GM12878 (cell line): ENCODE data around the gene ICAM4. TPM values are rescaled to one million over a fixed set of nuclear protein-coding genes. Genes with fewer than 3 reads are reported as not detected.

Experiments used
- ATAC-seq: fragments of 200-7000 bp; cut with Tn5 transposase; 3 replicates; pipeline ENCODE4 v1.9.1; 2020; ENCODE audit warnings: mild to moderate bottlenecking, moderate library complexity
- BruUV-seq: library from RNA; stranded (reverse); fragments of 400-500 nt; replicated peaks from 2 replicates; lab custom pipeline; 2021; lab: Mats Ljungman, UMichigan
- CTCF ChIA-PET: fragments of 300-600 bp; sonication (Branson Sonifier 250); formaldehyde crosslinking; extraction: SDS; loops from one replicate; lab custom pipeline; 2021; ENCODE audit warnings: inconsistent platforms; lab: Yijun Ruan, JAX
- POLR2A ChIA-PET: fragments of 350-600 bp; formaldehyde crosslinking; extraction: SDS; loops from one replicate; lab custom pipeline; 2021; ENCODE audit warnings: inconsistent platforms; lab: Charles Lee
- RAD21 ChIA-PET: fragments of 300-600 bp; sonication (Branson Sonifier 250); formaldehyde crosslinking; loops from one replicate; lab custom pipeline; 2023; ENCODE audit warnings: antibody characterized with exemption; ENCODE audit not compliant: unreplicated experiment; lab: Charles Lee
- SMC1A ChIA-PET: fragments of 300-600 bp; sonication (Branson Sonifier 250); formaldehyde crosslinking; loops from one replicate; lab custom pipeline; 2023; ENCODE audit not compliant: unreplicated experiment, uncharacterized antibody; lab: Charles Lee
- DNase-seq: peaks from one replicate; pipeline ENCODE4 v3.0.0-alpha.2; 2011; ENCODE audit warnings: low read depth, low spot score
- FAIRE-seq: peaks from 3 replicates; lab custom pipeline; 2011; peaks lifted over from hg19 to GRCh38; lab: Jason Lieb, UNC
- H2AFZ ChIP-seq: 2 replicates; pipeline ENCODE4 v1.6.0; 2011; ENCODE audit warnings: low read depth, low read length, control low read depth; ENCODE audit not compliant: control insufficient read depth
- H3K27ac ChIP-seq: 2 replicates; pipeline ENCODE4 v1.5.1; 2011; ENCODE audit warnings: control low read depth; ENCODE audit not compliant: control insufficient read depth, insufficient read depth
- H3K27me3 ChIP-seq, 2 experiments: replicated peaks in 1 of 2; 2 replicates each; pipeline versions ENCODE4 v1.6.0 to v1.6.1; 2011; ENCODE audit warnings: low read length in 1 of 2; ENCODE audit not compliant: control insufficient read depth in 2 of 2, insufficient read depth in 2 of 2
- H3K36me3 ChIP-seq, 2 experiments: 2 replicates each; pipeline ENCODE4 v1.5.1; 2011; ENCODE audit warnings: low read length in 1 of 2; ENCODE audit not compliant: control insufficient read depth in 2 of 2, insufficient read depth in 2 of 2
- H3K4me1 ChIP-seq: 2 replicates; pipeline ENCODE4 v1.6.1; 2011; ENCODE audit warnings: mild to moderate bottlenecking, low read length, moderate library complexity, mixed read lengths; ENCODE audit not compliant: control insufficient read depth, insufficient read depth
- H3K4me2 ChIP-seq: 2 replicates; pipeline ENCODE4 v1.6.0; 2011; ENCODE audit warnings: control low read depth; ENCODE audit not compliant: control insufficient read depth, insufficient read depth
- H3K4me3 ChIP-seq: fragments of 200-600 bp; sonication (generic); 2 replicates; pipeline ENCODE4 v1.5.1; 2016
- H3K79me2 ChIP-seq: 2 replicates; pipeline ENCODE4 v1.6.0; 2011; ENCODE audit warnings: low read length; ENCODE audit not compliant: control insufficient read depth, insufficient read depth
- H3K9ac ChIP-seq: 2 replicates; pipeline ENCODE4 v1.8.0; 2011; ENCODE audit warnings: low read length, control low read depth, mixed read lengths; ENCODE audit not compliant: control insufficient read depth, insufficient read depth
- H3K9me3 ChIP-seq: replicated peaks from 3 replicates; pipeline ENCODE4 v1.5.1; 2011; ENCODE audit warnings: mild to moderate bottlenecking, low read length; ENCODE audit not compliant: control insufficient read depth, insufficient read depth
- H4K20me1 ChIP-seq: 2 replicates; pipeline ENCODE4 v1.6.0; 2011; ENCODE audit not compliant: control insufficient read depth, insufficient read depth
- CBX3 ChIP-seq: fragments of 200-600 bp; sonication (generic); IDR thresholded peaks from 2 replicates; pipeline ENCODE4 v1.6.1; 2016; ENCODE audit warnings: low read depth, borderline replicate concordance
- CBX5 ChIP-seq: sonication (generic); IDR thresholded peaks from 2 replicates; pipeline ENCODE4 v1.6.1; 2016; ENCODE audit warnings: low read depth, moderate library complexity, mild to moderate bottlenecking, inconsistent platforms
- CHD1 ChIP-seq: IDR thresholded peaks from 2 replicates; pipeline ENCODE4 v1.6.1; 2012; ENCODE audit warnings: low read depth, low read length, improper control_type of control experiment
- EZH2 ChIP-seq: IDR thresholded peaks from 2 replicates; pipeline ENCODE4 v1.6.1; 2012; ENCODE audit warnings: low read depth, mild to moderate bottlenecking, control low read depth, inconsistent platforms, low read length, borderline replicate concordance; ENCODE audit not compliant: control insufficient read depth
- HDAC6 ChIP-seq: fragments of 200-600 bp; sonication (generic); IDR thresholded peaks from one replicate; pipeline ENCODE4 v1.8.0; 2017; ENCODE audit warnings: antibody characterized with exemption; ENCODE audit not compliant: unreplicated experiment
- MTA3 ChIP-seq: IDR thresholded peaks from 2 replicates; pipeline ENCODE4 v1.6.1; 2012; ENCODE audit warnings: low read length, inconsistent platforms, borderline replicate concordance
- NFXL1 ChIP-seq: fragments of 450-650 bp; IDR thresholded peaks from 2 replicates; pipeline ENCODE4 v1.6.1; 2017; ENCODE audit warnings: antibody characterized with exemption, mild to moderate bottlenecking, borderline replicate concordance
- NR2C2 ChIP-seq: IDR thresholded peaks from 2 replicates; pipeline ENCODE4 v1.6.1; 2011; ENCODE audit warnings: borderline replicate concordance, low read depth; ENCODE audit not compliant: control insufficient read depth, insufficient read length
- NR2F1 ChIP-seq: fragments of 450-650 bp; conservative IDR thresholded peaks from 2 replicates; pipeline ENCODE4 v1.6.1; 2017; ENCODE audit warnings: mild to moderate bottlenecking
- NRF1 ChIP-seq: conservative IDR thresholded peaks from 2 replicates; pipeline ENCODE4 v1.6.1; 2011; ENCODE audit warnings: mild to moderate bottlenecking, low read depth, low read length, improper control_type of control experiment
- POLR2AphosphoS2 ChIP-seq: IDR thresholded peaks from 2 replicates; pipeline ENCODE4 v1.6.1; 2011; ENCODE audit warnings: low read depth, mild to moderate bottlenecking, low read length, improper control_type of control experiment, moderate library complexity
- POU2F2 ChIP-seq: IDR thresholded peaks from 3 replicates; pipeline ENCODE4 v1.6.1; 2011; ENCODE audit warnings: low read depth, mild to moderate bottlenecking, low read length, borderline replicate concordance
- RAD21 ChIP-seq: IDR thresholded peaks from 2 replicates; pipeline ENCODE4 v1.6.1; 2011; ENCODE audit warnings: mild to moderate bottlenecking, low read depth, low read length, moderate library complexity; ENCODE audit not compliant: insufficient read depth
- RUNX3 ChIP-seq: IDR thresholded peaks from 2 replicates; pipeline ENCODE4 v1.6.1; 2012; ENCODE audit warnings: low read length, inconsistent platforms
- SPI1 ChIP-seq: IDR thresholded peaks from 2 replicates; pipeline ENCODE4 v1.6.1; 2011; ENCODE audit warnings: low read depth, mild to moderate bottlenecking, low read length, moderate library complexity, borderline replicate concordance; ENCODE audit not compliant: insufficient read depth
- SUPT20H ChIP-seq: IDR thresholded peaks from 2 replicates; pipeline ENCODE4 v1.6.1; 2011; ENCODE audit warnings: low read depth, mild to moderate bottlenecking, low read length, moderate library complexity, borderline replicate concordance; ENCODE audit not compliant: control insufficient read depth
- TARDBP ChIP-seq: IDR thresholded peaks from 2 replicates; pipeline ENCODE4 v1.6.1; 2016; ENCODE audit warnings: borderline replicate concordance
- ZNF24 ChIP-seq: fragments of 450-650 bp; IDR thresholded peaks from 2 replicates; pipeline ENCODE4 v1.6.1; 2017; ENCODE audit warnings: antibody characterized with exemption, mild to moderate bottlenecking
- WGBS: methylation state at CpG from one replicate; pipeline ENCODE4 v1.1.6; 2016; ENCODE audit warnings: low lambda C conversion rate; ENCODE audit not compliant: insufficient replicate concordance, insufficient coverage; ENCODE audit errors: missing lambda C conversion rate; 5-methylcytosine and 5-hydroxymethylcytosine counted together
- in situ Hi-C: fragments of 300-500 bp; cut with MboI; formaldehyde crosslinking; loops from 9 replicates; pipeline ENCODE4 v1.14.3; 2018; ENCODE audit warnings: mixed read lengths
- intact Hi-C: fragments of 100-400 bp; cut with micrococcal nuclease; formaldehyde crosslinking; loops from one replicate; pipeline ENCODE4 v1.14.2; 2022; ENCODE audit not compliant: unreplicated experiment
- polyA plus RNA-seq, 11 experiments: library from polyadenylated mRNA; depleted of rRNA in 4 of 11; unstranded in 6 of 11; stranded (reverse) in 5 of 11; fragments of >200 nt; fragmentation: Nextera tagmentation in 4 of 11; fragmentation: Illumina TruSeq in 1 of 11; extraction: Ambion mirVana in 4 of 11; extraction: Trizol in 1 of 11; gene quantifications; 1 replicate in 1 of 11; 2 replicates in 10 of 11; pipeline versions ENCODE4 v1.2.1 to v1.2.3, GENCODE V29; 2011 to 2016; ENCODE audit warnings: inconsistent platforms in 2 of 11, missing spikeins in 2 of 11, low read depth in 1 of 11
- total RNA-seq, 4 experiments: library from RNA; depleted of rRNA in 3 of 4; stranded (reverse); fragments of >200 nt in 3 of 4; fragmentation: Illumina TruSeq in 1 of 4; extraction: Trizol in 1 of 4; gene quantifications; 2 replicates each; pipeline versions ENCODE4 v1.2.1 to v1.2.3, GENCODE V29; 2013 to 2021
- TF ChIP-seq, protein P1 (sequence below): fragments of 450-650 bp; IDR thresholded peaks from 2 replicates; pipeline ENCODE4 v1.6.1; 2016; ENCODE audit warnings: mild to moderate bottlenecking
- TF ChIP-seq, protein P2 (sequence below): IDR thresholded peaks from 2 replicates; pipeline ENCODE4 v1.6.1; 2012; ENCODE audit warnings: low read depth, low read length, improper control_type of control experiment

ICAM4 gene
- total and polyA plus RNA-seq, 10 of the 15 experiments (the other 5 are each of a cell fraction or from before 2014, with no cell fraction given) = 0.31 to 5.1 (median 1.7) TPM

- no peaks in the 10 kb centered on the region; the same call in 1 of the 2 replicates for H3K4me1 ChIP-seq
- ChIA-PET POLR2A (interaction anchor here (0.6 to 4.7 kb wide), 6 partner anchors 14 to 624 kb away, joined by 3 to 32 read pairs (median 4); partner anchors contain the start of gene ICAM5), CTCF (interaction anchor here (0.6 to 11.2 kb wide), 4 partner anchors 15 to 339 kb away, joined by 3 to 370 read pairs (median 4); partner anchors contain the start of genes ICAM5 and TYK2), SMC1A (interaction anchor here (1.0 to 8.5 kb wide), 7 partner anchors 12 to 116 kb away, joined by 3 to 158 read pairs (median 5); partner anchors contain the start of genes ICAM4, ICAM5 and TYK2), RAD21 (interaction anchor here (0.6 to 6.0 kb wide), 4 partner anchors 13 to 131 kb away, joined by 4 to 119 read pairs (median 9); partner anchors contain the start of genes ICAM4 and ICAM5)
- peaks cover 13 to 14% of the 10 kb centered on the region in 2 experiments; a peak in 3 of 4 replicates for H3K36me3 ChIP-seq
- 80% methylated on average over 10 of the region's 10 CpGs for WGBS
- TF ChIP-seq EZH2 (no peak), SUPT20H (no peak), CBX3 (no peak), POU2F2 (no peak), ZNF24 (no peak), CBX5 (no peak), CHD1 (no peak), TARDBP (no peak), HDAC6 (no peak), RAD21 (no peak), RUNX3 (no peak), NFXL1 (no peak), POLR2AphosphoS2 (no peak), NRF1 (no peak), MTA3 (no peak), SPI1 (no peak), NR2C2 (no peak), NR2F1 (no peak)
- TF ChIP-seq, protein P1, sequence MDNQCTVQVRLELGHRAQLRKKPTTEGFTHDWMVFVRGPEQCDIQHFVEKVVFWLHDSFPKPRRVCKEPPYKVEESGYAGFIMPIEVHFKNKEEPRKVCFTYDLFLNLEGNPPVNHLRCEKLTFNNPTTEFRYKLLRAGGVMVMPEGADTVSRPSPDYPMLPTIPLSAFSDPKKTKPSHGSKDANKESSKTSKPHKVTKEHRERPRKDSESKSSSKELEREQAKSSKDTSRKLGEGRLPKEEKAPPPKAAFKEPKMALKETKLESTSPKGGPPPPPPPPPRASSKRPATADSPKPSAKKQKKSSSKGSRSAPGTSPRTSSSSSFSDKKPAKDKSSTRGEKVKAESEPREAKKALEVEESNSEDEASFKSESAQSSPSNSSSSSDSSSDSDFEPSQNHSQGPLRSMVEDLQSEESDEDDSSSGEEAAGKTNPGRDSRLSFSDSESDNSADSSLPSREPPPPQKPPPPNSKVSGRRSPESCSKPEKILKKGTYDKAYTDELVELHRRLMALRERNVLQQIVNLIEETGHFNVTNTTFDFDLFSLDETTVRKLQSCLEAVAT = no peak
- TF ChIP-seq, protein P2, sequence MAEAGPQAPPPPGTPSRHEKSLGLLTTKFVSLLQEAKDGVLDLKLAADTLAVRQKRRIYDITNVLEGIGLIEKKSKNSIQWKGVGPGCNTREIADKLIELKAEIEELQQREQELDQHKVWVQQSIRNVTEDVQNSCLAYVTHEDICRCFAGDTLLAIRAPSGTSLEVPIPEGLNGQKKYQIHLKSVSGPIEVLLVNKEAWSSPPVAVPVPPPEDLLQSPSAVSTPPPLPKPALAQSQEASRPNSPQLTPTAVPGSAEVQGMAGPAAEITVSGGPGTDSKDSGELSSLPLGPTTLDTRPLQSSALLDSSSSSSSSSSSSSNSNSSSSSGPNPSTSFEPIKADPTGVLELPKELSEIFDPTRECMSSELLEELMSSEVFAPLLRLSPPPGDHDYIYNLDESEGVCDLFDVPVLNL = no peak
- H3K79me2 ChIP-seq = peaks cover 74% of the 10 kb centered on the region
- peak overlapping the region; percentile 49 for H3K4me2 ChIP-seq
- no peaks in the 10 kb centered on the region for H3K9me3 ChIP-seq
- H2AFZ ChIP-seq = no peak overlapping the region
- peak overlapping the region; percentile 18; the same call in 1 of the 2 replicates for H3K9ac ChIP-seq
- FAIRE-seq (no peak), ATAC-seq (no peak), DNase-seq (no peak)
- BruUV-seq = no TSS peak
- H4K20me1 ChIP-seq = no peaks in the 10 kb centered on the region
- intact Hi-C loops = loop anchor here (5.0 kb wide), 1 partner anchor 58 kb away; the partner anchor contains the start of gene RAVER1
- H3K4me3 ChIP-seq = peak overlapping the region; percentile 57
- no peaks in the 10 kb centered on the region for H3K27me3 ChIP-seq
- in situ Hi-C loops = no loop called here
- H3K27ac ChIP-seq = 0 out of 2 replicates have a peak overlapping the region, but pooled peaks have one; percentile 4
Observed at GRCh38 chr19:10274589-10274988, 12.2 kb upstream of the ICAM4 start.
